Right atrium auricular region (tissue), 2 donors: ENCODE data around the gene CUX1. TPM values are rescaled to one million over a fixed set of nuclear protein-coding genes. Genes with fewer than 3 reads are reported as not detected.
"Not testable (repeated sequence)": the region's sequence is repeated elsewhere in the genome, so short reads cannot be mapped to it uniquely, and the experiment has no call there.

Source experiments
- DNase-seq: peaks from one replicate; pipeline ENCODE4 v3.0.0-alpha.2; 2019; ENCODE audit warnings: low spot score
- H3K27ac ChIP-seq, 2 donors: fragments of 200-600 bp; sonication (generic); 1 replicate in 1 of 2; 2 replicates in 1 of 2; pipeline ENCODE4 v1.5.1; 2016 to 2019
- H3K27me3 ChIP-seq, 2 donors: fragments of 200-600 bp; sonication (generic); one replicate each; pipeline versions ENCODE4 v1.5.1 to v1.6.0; 2017 to 2019
- H3K36me3 ChIP-seq: fragments of 200-600 bp; sonication (generic); one replicate; pipeline ENCODE4 v1.5.1; 2016
- H3K4me1 ChIP-seq, 2 donors: fragments of 200-600 bp; sonication (generic); one replicate each; pipeline versions ENCODE4 v1.5.1 to v1.6.0; 2017 to 2019
- H3K4me3 ChIP-seq, 2 donors: fragments of 200-600 bp; sonication (generic); 1 replicate in 1 of 2; 2 replicates in 1 of 2; pipeline ENCODE4 v1.5.1; 2017 to 2019; ENCODE audit warnings: mild to moderate bottlenecking in 1 of 2, moderate library complexity in 1 of 2
- H3K9me3 ChIP-seq, 2 donors: fragments of 200-600 bp; sonication (generic); one replicate each; pipeline ENCODE4 v1.5.1; 2019
- CTCF ChIP-seq, 2 donors: fragments of 200-600 bp; sonication (generic); IDR thresholded peaks; one replicate each; pipeline ENCODE4 v1.5.1; 2019; ENCODE audit warnings: antibody characterized with exemption in 2 of 2
- total RNA-seq, 2 donors: library from RNA; depleted of rRNA; stranded (reverse); fragments of >200 nt; gene quantifications; one replicate each; pipeline ENCODE4 v1.1.0, GENCODE V29; 2016

The CUX1 gene
- total RNA-seq, 2 donors from 2014 or later: 71.1 to 94.4 TPM

- Histone ChIP-seq H3K4me1 (no peaks in the 10 kb centered on the region), H3K9me3 (no peaks in the 10 kb centered on the region), H3K36me3 (no peaks in the 10 kb centered on the region), H3K27ac (no peak overlapping the region), H3K27me3 (no peaks in the 10 kb centered on the region), H3K4me3 (no peak overlapping the region)
- no peak for TF ChIP-seq CTCF (IDR thresholded peaks at IDR 0.05)
- DNase-seq: no peak
Measured at GRCh38 chr7:102222445-102222844, 405.0 kb downstream of the CUX1 start.

GRCh38 chr7:102223184-102223583 lies 405.8 kb downstream of the CUX1 start:
- Histone ChIP-seq H3K27me3 (no peaks in the 10 kb centered on the region), H3K36me3 (peaks cover 4% of the 10 kb centered on the region), H3K9me3 (no peaks in the 10 kb centered on the region), H3K27ac (no peak overlapping the region), H3K4me3 (no peak overlapping the region), H3K4me1 (no peaks in the 10 kb centered on the region)
- DNase-seq: no peak
- TF ChIP-seq CTCF (IDR thresholded peaks at IDR 0.05): no peak

DNA sequence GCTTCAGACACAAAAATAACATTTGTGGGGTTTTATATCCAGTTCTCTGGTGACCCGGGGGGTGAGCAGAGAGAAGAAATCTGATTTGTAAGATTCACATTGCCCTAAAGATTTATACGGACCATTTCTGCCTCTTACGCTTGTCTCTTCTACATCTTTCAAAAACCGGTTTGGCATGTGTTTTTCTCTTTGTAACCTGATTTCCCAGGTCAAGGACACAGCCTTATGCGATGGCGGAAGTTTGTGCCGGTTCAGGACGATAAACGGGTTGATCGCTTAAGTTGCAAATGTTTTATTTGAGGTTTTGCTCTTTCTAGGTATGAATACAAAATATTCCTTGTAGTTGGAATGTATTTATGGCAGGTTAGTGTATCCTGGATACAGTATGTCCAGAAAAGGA lies 407.6 kb downstream of the CUX1 start:
- H3K36me3 ChIP-seq: peaks cover 20% of the 10 kb centered on the region
- H3K4me3 ChIP-seq: no peak overlapping the region
- H3K9me3 ChIP-seq: no peaks in the 10 kb centered on the region
- TF ChIP-seq CTCF (IDR thresholded peaks at IDR 0.05): no peak
- no peak overlapping the region for H3K27ac ChIP-seq
- no peaks in the 10 kb centered on the region for H3K4me1 ChIP-seq
- no peak for DNase-seq
- H3K27me3 ChIP-seq: no peaks in the 10 kb centered on the region

GRCh38 chr7:102227371-102227770 lies 409.9 kb downstream of the CUX1 start:
- no peak overlapping the region for H3K4me3 ChIP-seq
- H3K27me3 ChIP-seq: no peaks in the 10 kb centered on the region
- no peaks in the 10 kb centered on the region for H3K9me3 ChIP-seq
- TF ChIP-seq CTCF (IDR thresholded peaks at IDR 0.05): no peak
- no peaks in the 10 kb centered on the region for H3K4me1 ChIP-seq
- H3K36me3 ChIP-seq: peaks cover 20% of the 10 kb centered on the region
- DNase-seq: no peak
- no peak overlapping the region for H3K27ac ChIP-seq

DNA sequence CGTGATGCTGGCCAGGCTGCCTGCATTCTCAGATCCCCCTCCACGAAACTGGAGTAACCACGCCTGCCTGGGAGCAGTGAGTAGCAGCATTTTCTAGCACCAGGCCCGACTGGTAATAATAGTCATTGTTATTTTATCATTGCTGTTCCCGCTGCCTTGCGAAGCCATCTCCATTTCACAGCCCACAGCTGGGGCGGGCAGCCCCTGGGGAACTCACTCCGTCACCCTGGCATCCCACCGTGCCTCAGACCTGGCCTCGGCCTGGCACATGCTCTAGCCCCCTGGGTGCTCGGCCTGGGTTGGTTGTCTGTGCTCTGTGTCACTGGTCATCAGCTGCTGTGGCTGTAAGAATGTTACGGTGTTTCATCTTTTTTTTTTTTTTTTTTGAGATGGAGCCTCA lies 411.5 kb downstream of the CUX1 start:
- Histone ChIP-seq H3K27ac (no peak overlapping the region), H3K4me3 (no peak overlapping the region), H3K27me3 (no peaks in the 10 kb centered on the region), H3K36me3 (peaks cover 22% of the 10 kb centered on the region), H3K4me1 (no peaks in the 10 kb centered on the region), H3K9me3 (no peaks in the 10 kb centered on the region)
- no peak for DNase-seq
- TF ChIP-seq CTCF (IDR thresholded peaks at IDR 0.05): no peak

DNA sequence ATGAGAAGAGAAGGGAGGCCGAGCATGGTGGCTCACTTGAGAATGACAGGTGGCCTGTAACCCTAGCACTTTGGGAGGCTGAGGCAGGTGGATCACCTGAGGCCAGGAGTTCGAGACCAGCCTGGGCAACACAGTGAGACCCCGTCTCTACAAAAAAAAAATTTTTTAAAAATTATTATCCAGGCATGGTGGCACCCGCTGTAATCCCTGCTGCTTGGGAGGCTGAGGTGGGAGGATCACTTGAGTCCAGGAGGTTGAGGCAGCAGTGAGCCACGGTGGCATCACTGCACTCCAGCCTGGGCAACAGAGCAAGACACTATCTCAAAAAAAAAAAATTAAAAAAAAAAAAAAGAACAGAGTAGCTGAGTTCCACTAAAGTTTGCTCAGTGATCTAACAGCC lies 412.7 kb downstream of the CUX1 start:
- H3K36me3 ChIP-seq: peaks cover 31% of the 10 kb centered on the region

More for the DNA sequence above, 412.7 kb downstream of the CUX1 start:
- DNase-seq, H3K4me1 ChIP-seq, H3K27ac ChIP-seq, H3K4me3 ChIP-seq, H3K27me3 ChIP-seq, H3K9me3 ChIP-seq: not testable (repeated sequence)
